A673 (cell line): Measurements from ENCODE around the gene KLF7.

Source experiments
- EZH2 ChIP-seq: fragments of 200-600 bp; sonication (generic); IDR thresholded peaks from 2 replicates; pipeline ENCODE4 v1.6.1; 2017; ENCODE audit warnings: borderline replicate concordance, low read depth, mild to moderate bottlenecking, mixed read lengths, antibody characterized with exemption, low read length; ENCODE audit not compliant: poor library complexity, severe bottlenecking
- TF ChIP-seq, protein P1 (sequence below): fragments of 300-800, 200-600 bp; sonication (generic); conservative IDR thresholded peaks from 2 replicates; pipeline ENCODE4 v1.5.1; 2017; ENCODE audit warnings: low read depth, mild to moderate bottlenecking, antibody characterized with exemption, low read length, moderate library complexity, mixed read lengths

DNA sequence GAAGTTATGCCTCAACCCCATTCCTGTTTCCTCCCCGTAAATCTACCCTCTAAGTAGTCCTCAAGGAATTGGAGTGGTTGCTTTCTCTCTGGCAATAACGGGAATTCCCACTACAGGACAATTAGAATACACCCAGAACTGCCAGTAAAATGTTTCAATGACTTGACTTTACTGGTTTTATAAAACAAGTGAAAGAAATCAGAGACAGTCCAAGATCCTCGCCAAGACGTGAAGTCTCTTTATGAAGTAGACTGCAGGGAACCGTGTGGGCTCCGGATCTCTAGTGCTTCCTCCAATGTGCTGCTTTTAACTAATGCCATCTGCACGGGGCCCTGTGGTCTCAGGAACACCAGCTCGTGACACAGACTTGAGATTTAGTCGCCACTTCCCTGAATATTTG, 125.1 kb downstream of the KLF7 start:
- TF ChIP-seq, protein P1, sequence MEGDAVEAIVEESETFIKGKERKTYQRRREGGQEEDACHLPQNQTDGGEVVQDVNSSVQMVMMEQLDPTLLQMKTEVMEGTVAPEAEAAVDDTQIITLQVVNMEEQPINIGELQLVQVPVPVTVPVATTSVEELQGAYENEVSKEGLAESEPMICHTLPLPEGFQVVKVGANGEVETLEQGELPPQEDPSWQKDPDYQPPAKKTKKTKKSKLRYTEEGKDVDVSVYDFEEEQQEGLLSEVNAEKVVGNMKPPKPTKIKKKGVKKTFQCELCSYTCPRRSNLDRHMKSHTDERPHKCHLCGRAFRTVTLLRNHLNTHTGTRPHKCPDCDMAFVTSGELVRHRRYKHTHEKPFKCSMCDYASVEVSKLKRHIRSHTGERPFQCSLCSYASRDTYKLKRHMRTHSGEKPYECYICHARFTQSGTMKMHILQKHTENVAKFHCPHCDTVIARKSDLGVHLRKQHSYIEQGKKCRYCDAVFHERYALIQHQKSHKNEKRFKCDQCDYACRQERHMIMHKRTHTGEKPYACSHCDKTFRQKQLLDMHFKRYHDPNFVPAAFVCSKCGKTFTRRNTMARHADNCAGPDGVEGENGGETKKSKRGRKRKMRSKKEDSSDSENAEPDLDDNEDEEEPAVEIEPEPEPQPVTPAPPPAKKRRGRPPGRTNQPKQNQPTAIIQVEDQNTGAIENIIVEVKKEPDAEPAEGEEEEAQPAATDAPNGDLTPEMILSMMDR: no peak
- TF ChIP-seq EZH2: no peak
